Ascending aorta (tissue), 2 donors: ENCODE results near the gene EOMES. TPM values are rescaled to one million over a fixed set of nuclear protein-coding genes. Genes with fewer than 3 reads are reported as not detected.

ENCODE experiments used
- DNase-seq, 2 donors: peaks; one replicate each; pipeline ENCODE4 v3.0.0-alpha.2; 2019; ENCODE audit warnings: low spot score in 2 of 2
- H3K27ac ChIP-seq, 2 donors: fragments of 200-600 bp; sonication (generic); one replicate each; pipeline ENCODE4 v1.5.1; 2016 to 2017; ENCODE audit warnings: mild to moderate bottlenecking in 1 of 2
- H3K27me3 ChIP-seq: fragments of 200-600 bp; sonication (generic); one replicate; pipeline ENCODE4 v1.5.1; 2017
- H3K36me3 ChIP-seq, 2 donors: fragments of 200-600 bp; sonication (generic); one replicate each; pipeline ENCODE4 v1.5.1; 2016
- H3K4me1 ChIP-seq, 2 donors: fragments of 200-600 bp; sonication (generic); one replicate each; pipeline ENCODE4 v1.5.1; 2016 to 2017; ENCODE audit warnings: mild to moderate bottlenecking in 1 of 2
- H3K4me3 ChIP-seq, 2 donors: fragments of 200-600 bp; sonication (generic); one replicate each; pipeline ENCODE4 v1.5.1; 2016 to 2017; ENCODE audit warnings: mild to moderate bottlenecking in 1 of 2
- H3K9me3 ChIP-seq, 2 donors: fragments of 200-600 bp; sonication (generic); one replicate each; pipeline ENCODE4 v1.5.1; 2016
- intact Hi-C: fragments of 100-400 bp; cut with DNase I; formaldehyde crosslinking; loops from one replicate; pipeline ENCODE4 v1.15.1; 2023
- total RNA-seq: library from RNA; depleted of rRNA; stranded (reverse); fragments of >200 nt; gene quantifications from one replicate; pipeline ENCODE4 v1.1.0, GENCODE V29; 2016
- TF ChIP-seq, protein P1 (sequence below), 3 experiments: fragments of 200-600 bp in 2 of 3; fragments of 450-650 bp in 1 of 3; sonication (generic) in 2 of 3; IDR thresholded peaks; one replicate each; pipeline ENCODE4 v1.5.1; 2016 to 2019; ENCODE audit warnings: antibody characterized with exemption in 3 of 3, mild to moderate bottlenecking in 1 of 3, moderate library complexity in 1 of 3

The EOMES gene
- total RNA-seq, 1 donor from 2014 or later: not detected

DNA sequence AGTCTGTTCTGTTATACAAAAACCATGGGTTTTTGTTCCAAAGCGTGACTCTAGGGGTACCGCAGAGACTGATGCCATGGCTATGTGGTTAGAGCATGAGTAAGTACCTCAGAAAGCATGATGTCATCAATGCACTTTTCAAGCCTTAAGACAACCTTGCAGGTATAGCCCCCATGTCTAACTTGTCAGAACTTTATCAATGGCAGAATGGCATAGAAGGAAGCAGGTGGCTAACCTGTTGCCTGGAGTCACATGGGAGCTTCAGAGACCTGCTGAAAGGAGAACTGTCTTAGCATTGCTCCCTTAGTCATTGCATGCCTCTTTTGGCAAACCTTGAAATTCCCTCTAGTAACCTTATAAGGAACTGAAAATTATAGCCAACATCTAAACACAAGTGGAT, 52.5 kb downstream of the EOMES start:
- Histone ChIP-seq H3K4me3 (no peak overlapping the region), H3K9me3 (no peaks in the 10 kb centered on the region), H3K27ac (no peak overlapping the region), H3K4me1 (peaks cover 0 to 4% of the 10 kb centered on the region in 2 donors), H3K36me3 (no peaks in the 10 kb centered on the region), H3K27me3 (no peaks in the 10 kb centered on the region)
- TF ChIP-seq, protein P1, sequence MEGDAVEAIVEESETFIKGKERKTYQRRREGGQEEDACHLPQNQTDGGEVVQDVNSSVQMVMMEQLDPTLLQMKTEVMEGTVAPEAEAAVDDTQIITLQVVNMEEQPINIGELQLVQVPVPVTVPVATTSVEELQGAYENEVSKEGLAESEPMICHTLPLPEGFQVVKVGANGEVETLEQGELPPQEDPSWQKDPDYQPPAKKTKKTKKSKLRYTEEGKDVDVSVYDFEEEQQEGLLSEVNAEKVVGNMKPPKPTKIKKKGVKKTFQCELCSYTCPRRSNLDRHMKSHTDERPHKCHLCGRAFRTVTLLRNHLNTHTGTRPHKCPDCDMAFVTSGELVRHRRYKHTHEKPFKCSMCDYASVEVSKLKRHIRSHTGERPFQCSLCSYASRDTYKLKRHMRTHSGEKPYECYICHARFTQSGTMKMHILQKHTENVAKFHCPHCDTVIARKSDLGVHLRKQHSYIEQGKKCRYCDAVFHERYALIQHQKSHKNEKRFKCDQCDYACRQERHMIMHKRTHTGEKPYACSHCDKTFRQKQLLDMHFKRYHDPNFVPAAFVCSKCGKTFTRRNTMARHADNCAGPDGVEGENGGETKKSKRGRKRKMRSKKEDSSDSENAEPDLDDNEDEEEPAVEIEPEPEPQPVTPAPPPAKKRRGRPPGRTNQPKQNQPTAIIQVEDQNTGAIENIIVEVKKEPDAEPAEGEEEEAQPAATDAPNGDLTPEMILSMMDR (IDR thresholded peaks at IDR 0.05): no peak
- DNase-seq: no peak
- intact Hi-C loops: no loop called here

DNA sequence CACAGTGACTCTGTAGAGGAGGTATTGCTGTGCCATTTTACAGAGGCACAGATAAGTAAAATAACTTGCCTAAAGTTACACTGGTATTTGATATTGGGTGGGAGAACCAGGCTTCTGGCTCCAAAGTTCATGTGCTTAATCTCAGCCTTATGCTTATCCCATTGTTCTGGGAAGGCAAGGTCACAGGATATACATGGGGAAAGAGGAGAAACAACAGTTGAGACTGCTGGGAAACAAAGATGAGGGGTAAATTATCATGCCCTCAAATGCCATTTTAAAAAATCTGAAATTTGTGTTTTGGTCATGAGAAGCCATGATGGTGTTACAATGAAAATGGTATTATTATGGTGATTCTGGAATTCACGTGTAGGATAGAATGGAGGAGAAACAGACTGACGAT, 54.4 kb downstream of the EOMES start:
- Histone ChIP-seq H3K9me3 (no peaks in the 10 kb centered on the region), H3K4me3 (no peak overlapping the region), H3K27me3 (no peaks in the 10 kb centered on the region), H3K27ac (no peak overlapping the region), H3K36me3 (no peaks in the 10 kb centered on the region), H3K4me1 (peaks cover 0 to 4% of the 10 kb centered on the region in 2 donors)
- TF ChIP-seq, protein P1 (IDR thresholded peaks at IDR 0.05): no peak
- intact Hi-C loops: no loop called here
- DNase-seq: no peak

DNA sequence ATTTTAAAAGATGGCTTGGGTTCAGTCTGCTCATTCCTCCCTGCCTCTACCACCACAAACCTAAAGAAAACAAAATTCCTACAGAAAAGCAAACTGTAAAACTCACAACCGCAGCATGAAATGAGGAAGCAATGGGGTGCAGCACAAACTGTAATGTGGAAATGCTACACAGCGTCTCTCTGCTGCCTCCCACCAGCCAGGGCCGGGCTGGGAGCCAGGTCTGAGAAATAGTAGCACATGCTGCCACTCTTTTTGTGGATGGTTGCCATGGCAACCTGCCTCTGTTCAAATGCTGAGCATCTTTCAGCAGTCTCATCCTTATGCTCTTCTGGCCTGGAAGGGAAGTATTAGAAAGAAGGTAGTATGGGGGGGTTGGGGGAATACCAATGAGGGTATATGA, 55.4 kb downstream of the EOMES start:
- DNase-seq: peak; percentile 39 to 85
- intact Hi-C loops: no loop called here
- H3K27ac ChIP-seq: no peak overlapping the region
- TF ChIP-seq, protein P1 (IDR thresholded peaks at IDR 0.05): no peak
- no peaks in the 10 kb centered on the region for H3K27me3 ChIP-seq
- no peaks in the 10 kb centered on the region for H3K9me3 ChIP-seq
- peaks cover 0 to 4% of the 10 kb centered on the region in 2 donors for H3K4me1 ChIP-seq
- H3K36me3 ChIP-seq: no peaks in the 10 kb centered on the region
- no peak overlapping the region for H3K4me3 ChIP-seq

DNA sequence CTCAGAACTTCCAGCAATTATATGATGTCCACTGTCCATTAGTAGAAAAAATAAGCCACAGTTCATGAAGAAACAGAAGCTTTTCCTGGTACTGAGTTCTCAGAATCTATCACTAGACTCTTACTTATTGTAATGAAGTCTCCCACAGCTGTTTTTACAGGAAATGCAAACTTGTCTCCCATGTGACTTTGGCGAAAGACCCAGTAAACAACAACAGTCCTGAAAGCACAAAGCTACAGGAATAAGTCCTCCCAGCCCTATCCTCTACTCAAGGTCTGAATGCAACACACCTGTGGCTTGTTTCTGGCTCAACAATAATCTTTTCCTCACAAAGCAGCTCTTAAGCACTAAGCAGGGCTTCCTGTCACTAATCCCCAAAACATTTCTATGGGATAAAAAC, 55.9 kb downstream of the EOMES start:
- no peak overlapping the region for H3K27ac ChIP-seq
- no peak for DNase-seq
- H3K27me3 ChIP-seq: no peaks in the 10 kb centered on the region
- intact Hi-C loops: no loop called here
- H3K36me3 ChIP-seq: no peaks in the 10 kb centered on the region
- H3K4me3 ChIP-seq: no peak overlapping the region
- H3K9me3 ChIP-seq: no peaks in the 10 kb centered on the region
- TF ChIP-seq, protein P1 (IDR thresholded peaks at IDR 0.05): no peak
- H3K4me1 ChIP-seq: peaks cover 0 to 4% of the 10 kb centered on the region in 2 donors

Other genes starting within 250 kb of the EOMES start
- 11.0 TPM for gene SLC4A7, start 237.9 kb downstream of the EOMES start, total RNA-seq